SU-DHL-6 (cell line): ENCODE data around the gene MRPL34.

ENCODE experiments used
- CTCF ChIP-seq: fragments of 200-600 bp; sonication (generic); IDR thresholded peaks from one replicate; pipeline ENCODE4 v1.5.1; 2017; ENCODE audit warnings: antibody characterized with exemption, mild to moderate bottlenecking, low read length, moderate library complexity; ENCODE audit not compliant: insufficient read depth, poor library complexity, severe bottlenecking
- EZH2phosphoT487 ChIP-seq: fragments of 200-600 bp; sonication (generic), shearing (Covaris generic); conservative IDR thresholded peaks from 2 replicates; pipeline ENCODE4 v1.6.1; 2018; ENCODE audit warnings: mild to moderate bottlenecking, antibody characterized with exemption, low read length, moderate library complexity, mixed read lengths

- TF ChIP-seq CTCF (no peak), EZH2phosphoT487 (no peak)
Observed at GRCh38 chr19:17294051-17294891, 11.4 kb upstream of the MRPL34 start.
